HepG2 (cell line): ENCODE measurements around the gene ANO6. TPM values are rescaled to one million over a fixed set of nuclear protein-coding genes. Genes with fewer than 3 reads are reported as not detected.

Experiments used
- ATAC-seq: fragments of 200-7000 bp; cut with Tn5 transposase; 3 replicates; pipeline ENCODE4 v1.9.1; 2020; ENCODE audit warnings: mild to moderate bottlenecking, moderate library complexity
- BruUV-seq: library from RNA; stranded (reverse); fragments of 400-500 nt; replicated peaks from 2 replicates; lab custom pipeline; 2021; lab: Mats Ljungman, UMichigan
- CTCF ChIA-PET: fragments of 300-600 bp; formaldehyde crosslinking; extraction: SDS; loops from one replicate; lab custom pipeline; 2021; ENCODE audit warnings: low total read pairs, inconsistent platforms, low intra/inter-chr PET ratio; lab: Yijun Ruan, JAX
- POLR2A ChIA-PET: fragments of 350-600 bp; sonication (Branson Sonifier 250); formaldehyde crosslinking; loops from one replicate; lab custom pipeline; 2020; ENCODE audit warnings: antibody characterized with exemption, inconsistent platforms; lab: Yijun Ruan, JAX
- DNase-seq: peaks from one replicate; pipeline ENCODE4 v3.0.0-alpha.2; 2015; ENCODE audit warnings: low spot score
- FAIRE-seq: peaks from 3 replicates; lab custom pipeline; 2011; peaks lifted over from hg19 to GRCh38; lab: Jason Lieb, UNC
- H2AFZ ChIP-seq: one replicate; pipeline ENCODE4 v1.6.1; 2011; ENCODE audit warnings: low read length, inconsistent platforms
- H3K27ac ChIP-seq: fragments of 300-600 bp; 3 replicates; pipeline ENCODE4 v1.8.0; 2011; ENCODE audit warnings: mixed run types, mild to moderate bottlenecking, mixed read lengths, low read length, inconsistent platforms; ENCODE audit not compliant: insufficient read depth; ENCODE audit errors: extremely low read length
- H3K27me3 ChIP-seq, 2 experiments: fragments of 200-600 bp in 1 of 2; 2 replicates in 1 of 2; 3 replicates in 1 of 2; pipeline versions ENCODE4 v1.6.0 to v1.8.0; 2011; ENCODE audit warnings: low read length in 2 of 2, mild to moderate bottlenecking in 2 of 2, moderate library complexity in 2 of 2, inconsistent platforms in 1 of 2; ENCODE audit not compliant: insufficient read depth in 2 of 2, control insufficient read depth in 1 of 2
- H3K36me3 ChIP-seq, 2 experiments: fragments of 200-600 bp in 1 of 2; replicated peaks in 1 of 2; 2 replicates in 1 of 2; 3 replicates in 1 of 2; pipeline versions ENCODE4 v1.5.1 to v1.8.0; 2011; ENCODE audit warnings: low read length in 2 of 2, inconsistent platforms in 1 of 2; ENCODE audit not compliant: insufficient read depth in 2 of 2, control insufficient read depth in 1 of 2
- H3K4me1 ChIP-seq: 2 replicates; pipeline ENCODE4 v1.5.1; 2012; ENCODE audit warnings: low read length, inconsistent platforms; ENCODE audit not compliant: insufficient read depth
- H3K4me2 ChIP-seq: 2 replicates; pipeline ENCODE4 v1.6.0; 2011; ENCODE audit warnings: low read depth, low read length, inconsistent platforms
- H3K4me3 ChIP-seq, 3 experiments: fragments of 200-600 bp in 1 of 3; sonication (generic), shearing (Covaris generic) in 1 of 3; replicated peaks in 1 of 3; 2 replicates each; pipeline ENCODE4 v1.5.1; 2011 to 2016; ENCODE audit warnings: low read length in 3 of 3, inconsistent platforms in 2 of 3, low read depth in 2 of 3, mild to moderate bottlenecking in 2 of 3, control low read depth in 1 of 3, mixed read lengths in 1 of 3; ENCODE audit not compliant: insufficient read depth in 1 of 3
- H3K79me2 ChIP-seq: one replicate; pipeline ENCODE4 v1.6.1; 2011; ENCODE audit warnings: low read length, inconsistent platforms; ENCODE audit not compliant: insufficient read depth
- H3K9ac ChIP-seq: 2 replicates; pipeline ENCODE4 v1.6.0; 2011; ENCODE audit warnings: mild to moderate bottlenecking, low read depth, low read length, inconsistent platforms; ENCODE audit not compliant: insufficient read depth
- H3K9me3 ChIP-seq: 2 replicates; pipeline ENCODE4 v1.5.1; 2012; ENCODE audit warnings: mild to moderate bottlenecking, low read length
- H4K20me1 ChIP-seq: 2 replicates; pipeline ENCODE4 v1.6.0; 2011; ENCODE audit warnings: inconsistent platforms, mild to moderate bottlenecking, low read length, moderate library complexity; ENCODE audit not compliant: insufficient read depth
- CREB1 ChIP-seq, 2 experiments: fragments of 450-650 bp in 1 of 2; IDR thresholded peaks; 2 replicates each; pipeline ENCODE4 v1.6.1; 2016 to 2017; ENCODE audit warnings: control low read depth in 1 of 2, mild to moderate bottlenecking in 1 of 2, missing compliant biosample characterization in 1 of 2, missing genetic modification characterization in 1 of 2
- E2F1 ChIP-seq: sonication (generic); formaldehyde crosslinking; IDR thresholded peaks from 2 replicates; pipeline ENCODE4 v1.5.0; 2020; ENCODE audit warnings: missing genetic modification reagents
- GATA4 ChIP-seq: sonication (generic); IDR thresholded peaks from 2 replicates; pipeline ENCODE4 v1.6.1; 2016; ENCODE audit warnings: antibody characterized with exemption, low read depth, borderline replicate concordance
- GATAD1 ChIP-seq: IDR thresholded peaks from 2 replicates; pipeline ENCODE4 v1.6.1; 2016; ENCODE audit warnings: missing genetic modification reagents, missing compliant biosample characterization
- HMGXB4 ChIP-seq, 2 experiments: sonication (generic) in 1 of 2; formaldehyde crosslinking in 1 of 2; IDR thresholded peaks; 2 replicates each; pipeline versions ENCODE4 v1.4.0 to v1.6.1; 2018 to 2020; ENCODE audit warnings: missing genetic modification reagents in 2 of 2, borderline replicate concordance in 1 of 2, low read depth in 1 of 2, mild to moderate bottlenecking in 1 of 2, missing biosample characterization in 1 of 2
- NR2F6 ChIP-seq, 2 experiments: IDR thresholded peaks; 2 replicates each; pipeline ENCODE4 v1.6.1; 2016; ENCODE audit warnings: antibody characterized with exemption in 1 of 2, mild to moderate bottlenecking in 1 of 2
- SALL1 ChIP-seq: sonication (generic); formaldehyde crosslinking; IDR thresholded peaks from 2 replicates; pipeline ENCODE4 v1.8.0; 2022; ENCODE audit warnings: mild to moderate bottlenecking, missing genetic modification reagents
- SOX13 ChIP-seq, 3 experiments: fragments of 450-650 bp in 1 of 3; sonication (generic) in 1 of 3; formaldehyde crosslinking in 1 of 3; IDR thresholded peaks in 2 of 3; conservative IDR thresholded peaks in 1 of 3; 2 replicates each; pipeline versions ENCODE4 v1.5.0 to v1.6.1; 2016 to 2020; ENCODE audit warnings: antibody characterized with exemption in 1 of 3, mild to moderate bottlenecking in 1 of 3, missing compliant biosample characterization in 1 of 3, missing genetic modification reagents in 1 of 3, moderate library complexity in 1 of 3
- TBL1XR1 ChIP-seq: fragments of 150-350 bp; IDR thresholded peaks from 2 replicates; pipeline ENCODE4 v1.6.1; 2014; ENCODE audit warnings: borderline replicate concordance, low read length; ENCODE audit not compliant: partially characterized antibody
- ZMAT3 ChIP-seq: sonication (generic); formaldehyde crosslinking; conservative IDR thresholded peaks from 2 replicates; pipeline ENCODE4 v1.7.0; 2021; ENCODE audit warnings: missing genetic modification reagents
- ZNF121 ChIP-seq: sonication (generic); formaldehyde crosslinking; IDR thresholded peaks from 2 replicates; pipeline ENCODE4 v1.5.0; 2020; ENCODE audit warnings: mild to moderate bottlenecking, missing genetic modification reagents
- ZNF160 ChIP-seq: sonication (generic); formaldehyde crosslinking; IDR thresholded peaks from 2 replicates; pipeline ENCODE4 v1.8.0; 2022; ENCODE audit warnings: mild to moderate bottlenecking, inconsistent platforms, missing genetic modification reagents
- ZNF512B ChIP-seq: sonication (generic); formaldehyde crosslinking; IDR thresholded peaks from 2 replicates; pipeline ENCODE4 v1.5.1; 2020; ENCODE audit warnings: missing genetic modification reagents, mild to moderate bottlenecking, borderline replicate concordance
- ZNF644 ChIP-seq: IDR thresholded peaks from 2 replicates; pipeline ENCODE4 v1.6.1; 2016; ENCODE audit warnings: low read depth
- ZNF878 ChIP-seq: sonication (generic); formaldehyde crosslinking; IDR thresholded peaks from 2 replicates; pipeline ENCODE4 v1.8.1; 2023; ENCODE audit warnings: mild to moderate bottlenecking, missing genetic modification reagents, moderate library complexity
- WGBS: methylation state at CpG from one replicate; pipeline ENCODE4 v1.1.6; 2017; ENCODE audit warnings: low lambda C conversion rate; 5-methylcytosine and 5-hydroxymethylcytosine counted together
- in situ Hi-C: cut with HindIII; loops from 2 replicates; pipeline ENCODE4 v1.10.0; 2017; ENCODE audit warnings: low pct_unique_long_range_greater_than_20kb; ENCODE audit not compliant: extremely low pct_ligation_motif_present
- intact Hi-C: fragments of 100-400 bp; cut with micrococcal nuclease; formaldehyde crosslinking; loops from one replicate; pipeline ENCODE4 v1.10.0; 2022; ENCODE audit not compliant: unreplicated experiment
- polyA plus RNA-seq, 8 experiments: library from polyadenylated mRNA; depleted of rRNA in 3 of 8; stranded (reverse) in 7 of 8; unstranded in 1 of 8; fragments of >200 nt; fragmentation: Illumina TruSeq in 4 of 8; extraction: Trizol in 4 of 8; gene quantifications; 2 replicates each; pipeline versions ENCODE4 v1.2.1 to v1.2.3, GENCODE V29; 2011 to 2016; ENCODE audit warnings: low read depth in 4 of 8, missing spikeins in 1 of 8, mixed read lengths in 1 of 8; ENCODE audit not compliant: insufficient read depth in 1 of 8
- total RNA-seq, 5 experiments: library from RNA; depleted of rRNA; stranded (reverse); fragments of >200 nt; fragmentation: Illumina TruSeq; extraction: Trizol; gene quantifications; 2 replicates each; pipeline ENCODE4 v1.2.3, GENCODE V29; 2016; ENCODE audit warnings: low read depth in 1 of 5

The ANO6 gene
- total and polyA plus RNA-seq, 2 of the 13 experiments (the other 11 are each of a cell fraction or from before 2014, with no cell fraction given), result 37.8 to 57.1 TPM

DNA sequence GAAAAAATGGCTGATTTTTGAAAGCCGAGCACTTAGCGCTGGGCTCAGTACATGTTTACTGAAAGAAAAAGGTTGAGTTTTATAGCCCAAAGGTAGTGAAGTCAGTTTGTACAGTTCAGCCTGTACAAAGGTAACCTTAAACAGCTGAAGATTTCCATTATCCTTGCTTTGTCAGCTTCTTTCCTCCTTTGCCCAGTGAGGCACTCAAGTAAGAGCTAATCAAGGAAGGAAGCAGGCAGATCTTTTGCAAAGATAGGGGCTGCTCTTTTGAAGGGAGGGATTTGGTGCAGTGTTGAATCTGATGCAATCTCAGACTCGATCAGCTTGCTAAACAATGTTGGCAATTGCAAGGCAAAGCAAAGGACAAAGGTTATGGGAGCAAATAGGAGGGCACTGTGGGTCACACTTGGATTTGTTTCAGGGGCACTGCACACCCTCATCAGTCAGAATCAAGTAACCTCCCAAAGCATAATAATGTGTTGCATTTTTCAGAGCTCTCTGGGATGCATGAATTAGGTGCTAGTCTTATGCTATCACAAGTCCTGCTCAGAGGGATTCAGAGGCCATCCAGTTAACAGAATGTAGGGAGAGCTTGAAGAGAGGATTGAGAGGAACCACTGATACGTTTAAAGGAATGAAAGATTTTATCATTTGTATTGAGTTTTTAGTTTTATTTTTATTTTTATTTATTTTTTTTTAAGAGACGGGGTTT, 44.4 kb downstream of the ANO6 start (continued):
- TF ChIP-seq GATA4, result peak; percentile 75; the same call in 1 of the 2 replicates
- TF ChIP-seq GATAD1 (CRISPR knock-in tag), result peak; percentile 57; the same call in 1 of the 2 replicates
- TF ChIP-seq TBL1XR1, result peak; percentile 52
- TF ChIP-seq CREB1 (IDR thresholded peaks at IDR 0.05), result no peak
- peak; percentile 70 for TF ChIP-seq CREB1 (CRISPR knock-in tag; IDR thresholded peaks at IDR 0.05)
- 0 out of 2 replicates have a peak, but pooled peaks have one; percentile 40 for TF ChIP-seq SOX13 (IDR thresholded peaks at IDR 0.05)
- peak in 1 of 2 experiments; percentile 96; a peak in 2 of 4 replicates for TF ChIP-seq SOX13 (CRISPR knock-in tag; conservative IDR thresholded peaks at IDR 0.05 in 1 of 2, IDR thresholded peaks at IDR 0.05 in 1 of 2)

- ChIA-PET CTCF (no interaction called here), POLR2A (interaction anchor here (0.7 to 2.4 kb wide), 5 partner anchors 18 to 468 kb away, joined by 3 to 13 read pairs (median 3); partner anchors contain the start of genes ANO6 and ARID2)
- intact Hi-C loops (loop anchor here (1.0 to 5.0 kb wide), 3 partner anchors 8 to 44 kb away; partner anchors contain the start of gene ANO6), in situ Hi-C loops (loop anchor here (5.0 kb wide), 1 partner anchor 34 kb away; no protein-coding TSS in a partner anchor)
- peak overlapping the region; percentile 82 for H3K27ac ChIP-seq
- H3K27me3 ChIP-seq, result no peaks in the 10 kb centered on the region
- H2AFZ ChIP-seq, result no peak overlapping the region
- no peaks in the 10 kb centered on the region for H4K20me1 ChIP-seq
- 84% methylated on average over 4 of the region's 4 CpGs for WGBS
- DNase-seq (no peak), FAIRE-seq (no peak), ATAC-seq (no peak)
- H3K36me3 ChIP-seq, result no peaks in the 10 kb centered on the region
- H3K4me2 ChIP-seq, result no peak overlapping the region
- BruUV-seq, result no TSS peak
- no peaks in the 10 kb centered on the region for H3K9me3 ChIP-seq
- H3K79me2 ChIP-seq, result peaks cover 16% of the 10 kb centered on the region
- H3K4me3 ChIP-seq, result no peak overlapping the region
- H3K4me1 ChIP-seq, result peaks cover 66% of the 10 kb centered on the region
- no peak overlapping the region for H3K9ac ChIP-seq
- TF ChIP-seq ZNF644, result peak; percentile 6; the same call in 1 of the 2 replicates
- no peak for TF ChIP-seq SALL1
- 0 out of 2 replicates have a peak, but pooled peaks have one; percentile 63 for TF ChIP-seq ZNF512B (CRISPR knock-in tag)
- TF ChIP-seq NR2F6 (IDR thresholded peaks at IDR 0.05), result no peak
- no peak for TF ChIP-seq NR2F6 (CRISPR knock-in tag; IDR thresholded peaks at IDR 0.05)
- TF ChIP-seq ZNF121, result peak; percentile 80
- TF ChIP-seq HMGXB4 (CRISPR knock-in tag; IDR thresholded peaks at IDR 0.05; ENCODE audit: borderline replicate concordance in 1 of 2, low read depth in 1 of 2), result no peak
- TF ChIP-seq ZNF878 (CRISPR knock-in tag), result no peak
- TF ChIP-seq ZMAT3, result no peak
- TF ChIP-seq E2F1, result no peak
- no peak for TF ChIP-seq ZNF160 (CRISPR knock-in tag)
These were observed 45.0 kb downstream of the ANO6 start for GRCh38 chr12:45260854-45261253.
